HEK293 (cell line): Measurements from ENCODE around the gene SUV39H2.

Source experiments
- BCL11A ChIP-seq: fragments of 450-650 bp; formaldehyde crosslinking; IDR thresholded peaks from 2 replicates; pipeline ENCODE4 v1.5.1; 2016; ENCODE audit warnings: low read depth, missing biosample characterization, missing genetic modification characterization
- IKZF3 ChIP-seq: fragments of 450-650 bp; IDR thresholded peaks from 2 replicates; pipeline ENCODE4 v1.5.0; 2018; ENCODE audit warnings: missing biosample characterization, mild to moderate bottlenecking, missing genetic modification characterization, moderate library complexity
- OSR2 ChIP-seq: fragments of 450-650 bp; formaldehyde crosslinking; IDR thresholded peaks from 2 replicates; pipeline ENCODE4 v1.5.1; 2016; ENCODE audit warnings: missing biosample characterization, missing genetic modification characterization
- PATZ1 ChIP-seq: fragments of 450-650 bp; formaldehyde crosslinking; IDR thresholded peaks from 2 replicates; pipeline ENCODE4 v1.5.1; 2016; ENCODE audit warnings: missing biosample characterization, missing genetic modification characterization
- PRDM1 ChIP-seq: fragments of 450-650 bp; formaldehyde crosslinking; IDR thresholded peaks from 2 replicates; pipeline ENCODE4; 2016; ENCODE audit warnings: missing biosample characterization, missing genetic modification characterization
- PRDM2 ChIP-seq: fragments of 450-650 bp; formaldehyde crosslinking; IDR thresholded peaks from 2 replicates; pipeline ENCODE4 v1.5.1; 2016; ENCODE audit warnings: missing biosample characterization, missing genetic modification characterization, borderline replicate concordance
- PRDM6 ChIP-seq: fragments of 450-650 bp; formaldehyde crosslinking; IDR thresholded peaks from 2 replicates; pipeline ENCODE4 v1.5.1; 2017; ENCODE audit warnings: missing biosample characterization, missing genetic modification characterization
- SCRT1 ChIP-seq: fragments of 450-650 bp; formaldehyde crosslinking; IDR thresholded peaks from 2 replicates; pipeline ENCODE4 v1.5.1; 2016; ENCODE audit warnings: missing biosample characterization, missing genetic modification characterization, borderline replicate concordance
- ZBTB10 ChIP-seq: fragments of 450-650 bp; formaldehyde crosslinking; IDR thresholded peaks from 2 replicates; pipeline ENCODE4 v1.5.1; 2016; ENCODE audit warnings: missing biosample characterization, missing genetic modification characterization
- ZBTB26 ChIP-seq: fragments of 450-650 bp; formaldehyde crosslinking; optimal IDR thresholded peaks from 2 replicates; pipeline ENCODE3; 2016; ENCODE audit warnings: missing biosample characterization, mild to moderate bottlenecking, missing genetic modification characterization
- ZFP3 ChIP-seq: fragments of 450-650 bp; formaldehyde crosslinking; IDR thresholded peaks from 2 replicates; pipeline ENCODE4 v1.5.1; 2016; ENCODE audit warnings: low read depth, missing biosample characterization, missing genetic modification characterization
- ZFP69B ChIP-seq: fragments of 450-650 bp; formaldehyde crosslinking; IDR thresholded peaks from 2 replicates; pipeline ENCODE4 v1.5.1; 2016; ENCODE audit warnings: missing biosample characterization, missing genetic modification characterization
- ZNF121 ChIP-seq: fragments of 450-650 bp; formaldehyde crosslinking; IDR thresholded peaks from 2 replicates; pipeline ENCODE4 v1.5.1; 2016; ENCODE audit warnings: missing biosample characterization, missing genetic modification characterization
- ZNF155 ChIP-seq: fragments of 450-650 bp; formaldehyde crosslinking; IDR thresholded peaks from 2 replicates; pipeline ENCODE4 v1.5.1; 2016; ENCODE audit warnings: missing biosample characterization, missing genetic modification characterization
- ZNF174 ChIP-seq: fragments of 450-650 bp; formaldehyde crosslinking; IDR thresholded peaks from 2 replicates; pipeline ENCODE4 v1.5.0; 2017; ENCODE audit warnings: missing biosample characterization, mild to moderate bottlenecking, missing genetic modification characterization
- ZNF202 ChIP-seq: fragments of 450-650 bp; formaldehyde crosslinking; IDR thresholded peaks from 2 replicates; pipeline ENCODE4 v1.5.1; 2016; ENCODE audit warnings: missing biosample characterization, missing genetic modification characterization, borderline replicate concordance
- ZNF214 ChIP-seq: fragments of 450-650 bp; formaldehyde crosslinking; IDR thresholded peaks from 2 replicates; pipeline ENCODE4 v1.5.1; 2017; ENCODE audit warnings: missing biosample characterization, mild to moderate bottlenecking, missing genetic modification characterization, borderline replicate concordance
- ZNF302 ChIP-seq: fragments of 450-650 bp; formaldehyde crosslinking; IDR thresholded peaks from 2 replicates; pipeline ENCODE4 v1.5.1; 2016; ENCODE audit warnings: missing biosample characterization, missing genetic modification characterization, low read depth
- ZNF341 ChIP-seq: fragments of 450-650 bp; formaldehyde crosslinking; IDR thresholded peaks from 2 replicates; pipeline ENCODE4; 2016; ENCODE audit warnings: low read depth, missing biosample characterization, missing genetic modification characterization
- ZNF366 ChIP-seq: fragments of 450-650 bp; formaldehyde crosslinking; conservative IDR thresholded peaks from 2 replicates; pipeline ENCODE4 v1.5.1; 2016; ENCODE audit warnings: missing biosample characterization, missing genetic modification characterization
- ZNF37A ChIP-seq: fragments of 450-650 bp; IDR thresholded peaks from 2 replicates; pipeline ENCODE4 v1.5.1; 2018; ENCODE audit warnings: missing biosample characterization, missing genetic modification characterization
- ZNF473 ChIP-seq: fragments of 450-650 bp; formaldehyde crosslinking; IDR thresholded peaks from 2 replicates; pipeline ENCODE4 v1.5.1; 2017; ENCODE audit warnings: missing biosample characterization, missing genetic modification characterization
- ZNF530 ChIP-seq: fragments of 450-650 bp; formaldehyde crosslinking; IDR thresholded peaks from 2 replicates; pipeline ENCODE4 v1.5.1; 2016; ENCODE audit warnings: low read depth, missing biosample characterization, missing genetic modification characterization
- ZNF555 ChIP-seq: fragments of 450-650 bp; formaldehyde crosslinking; conservative IDR thresholded peaks from 2 replicates; pipeline ENCODE4 v1.5.1; 2017; ENCODE audit warnings: missing biosample characterization, mild to moderate bottlenecking, missing genetic modification characterization, inconsistent platforms
- ZNF626 ChIP-seq: fragments of 450-650 bp; sonication (Bioruptor Pico); formaldehyde crosslinking; IDR thresholded peaks from 2 replicates; pipeline ENCODE4 v1.5.1; 2018; ENCODE audit warnings: missing biosample characterization, missing genetic modification characterization, inconsistent platforms
- ZNF707 ChIP-seq: fragments of 450-650 bp; formaldehyde crosslinking; IDR thresholded peaks from 2 replicates; pipeline ENCODE4 v1.5.1; 2016; ENCODE audit warnings: missing biosample characterization, missing genetic modification characterization

Gene SUV39H2

GRCh38 chr10:14837757-14838581 is 40.7 kb upstream of the SUV39H2 start, which contains the start of the genes CDNF, HSPA14 and MSANTD7 (continued):
- TF ChIP-seq PRDM1 (tag by site-specific recombination), result no peak
- TF ChIP-seq ZNF530 (tag by site-specific recombination), result no peak
- TF ChIP-seq ZNF366, result no peak
- TF ChIP-seq ZNF214, result no peak
- TF ChIP-seq ZBTB26 (tag by site-specific recombination), result peak; percentile 90
- TF ChIP-seq IKZF3 (tag by site-specific recombination), result no peak
- no peak for TF ChIP-seq ZNF473 (tag by site-specific recombination)
- TF ChIP-seq ZNF555 (tag by site-specific recombination), result no peak
- peak; percentile 74; the same call in 1 of the 2 replicates for TF ChIP-seq ZBTB10 (tag by site-specific recombination)
- TF ChIP-seq ZNF37A (tag by site-specific recombination), result no peak
- TF ChIP-seq ZNF202 (tag by site-specific recombination), result no peak
- TF ChIP-seq PRDM2 (tag by site-specific recombination), result no peak
- peak; percentile 58; the same call in 1 of the 2 replicates for TF ChIP-seq SCRT1 (tag by site-specific recombination)
- no peak for TF ChIP-seq BCL11A (tag by site-specific recombination)
- no peak for TF ChIP-seq ZFP3
- TF ChIP-seq PATZ1 (tag by site-specific recombination), result peak; percentile 51; the same call in 1 of the 2 replicates
- TF ChIP-seq ZNF626 (tag by site-specific recombination), result no peak
- TF ChIP-seq ZNF707, result no peak
- TF ChIP-seq ZNF302 (tag by site-specific recombination), result no peak
- no peak for TF ChIP-seq ZNF341
- TF ChIP-seq PRDM6, result no peak
- TF ChIP-seq ZFP69B (tag by site-specific recombination), result no peak
- TF ChIP-seq ZNF174 (tag by site-specific recombination), result no peak
- TF ChIP-seq OSR2, result no peak; the same call in 1 of the 2 replicates
- no peak for TF ChIP-seq ZNF121
- no peak for TF ChIP-seq ZNF155 (tag by site-specific recombination)
